HG02623 (cell line): ENCODE results near the gene ITIH2.
"Not testable (repeated sequence)": the region's sequence is repeated elsewhere in the genome, so short reads cannot be mapped to it uniquely, and the experiment has no call there.

Source experiments
- ATAC-seq: cut with Tn5 transposase; IDR thresholded peaks from one replicate; pipeline ENCODE4 v1.9.1; 2021; ENCODE audit warnings: moderate library complexity; ENCODE audit not compliant: unreplicated experiment

ITIH2 gene

GRCh38 chr10:7703140-7703539 is at the start of gene ITIH2:
Gene ITIH2, plus strand, starts transcription at chr10:7703316. Its CDS starts 119 bp downstream, at chr10:7703435.
- ATAC-seq = no peak

- ATAC-seq = not testable (repeated sequence)
Observed at GRCh38 chr10:7657079-7657478, 46.0 kb upstream of the ITIH2 start.

GRCh38 chr10:7657552-7657951 is 45.6 kb upstream of the ITIH2 start:
- ATAC-seq = no peak

GRCh38 chr10:7659560-7659959 is 43.6 kb upstream of the ITIH2 start:
- no peak for ATAC-seq

- no peak for ATAC-seq
Observed at GRCh38 chr10:7662522-7662921, 40.6 kb upstream of the ITIH2 start.

GRCh38 chr10:7664707-7665106 is 38.4 kb upstream of the ITIH2 start:
- no peak for ATAC-seq

- ATAC-seq = no peak
Observed at GRCh38 chr10:7665767-7666166, 37.3 kb upstream of the ITIH2 start.

- no peak for ATAC-seq
Observed at GRCh38 chr10:7666253-7667023, 36.7 kb upstream of the ITIH2 start, which contains the start of gene ITIH5. Gene ITIH5, minus strand, starts transcription at chr10:7666966. Its CDS starts 74 bp downstream, at chr10:7666892.

- ATAC-seq = no peak
Observed at GRCh38 chr10:7667262-7668141, 35.6 kb upstream of the ITIH2 start.

- ATAC-seq = no peak
Observed at GRCh38 chr10:7670157-7670556, 33.0 kb upstream of the ITIH2 start.

GRCh38 chr10:7672341-7673134 is 30.6 kb upstream of the ITIH2 start:
- no peak for ATAC-seq

GRCh38 chr10:7679256-7679655 is 23.9 kb upstream of the ITIH2 start:
- no peak for ATAC-seq

GRCh38 chr10:7680078-7680477 is 23.0 kb upstream of the ITIH2 start:
- not testable (repeated sequence) for ATAC-seq

GRCh38 chr10:7686351-7687171 is 16.6 kb upstream of the ITIH2 start:
- no peak for ATAC-seq

- peak; percentile 94 for ATAC-seq
Observed at GRCh38 chr10:7687228-7687907, 15.7 kb upstream of the ITIH2 start.

- ATAC-seq = no peak
Observed at GRCh38 chr10:7689591-7689990, 13.5 kb upstream of the ITIH2 start.

GRCh38 chr10:7690885-7691597 is 12.1 kb upstream of the ITIH2 start:
- ATAC-seq = not testable (repeated sequence)

- not testable (repeated sequence) for ATAC-seq
Observed at GRCh38 chr10:7692368-7692767, 10.7 kb upstream of the ITIH2 start.

GRCh38 chr10:7693194-7693593 is 9.9 kb upstream of the ITIH2 start:
- ATAC-seq = not testable (repeated sequence)
